Renal pelvis (tissue), 4 donors: ENCODE data around the gene METRNL. TPM values are rescaled to one million over a fixed set of nuclear protein-coding genes. Genes with fewer than 3 reads are reported as not detected.
"Not testable (repeated sequence)": the region's sequence is repeated elsewhere in the genome, so short reads cannot be mapped to it uniquely, and the experiment has no call there.

Experiments
- DNase-seq: peaks from one replicate; pipeline ENCODE4 v3.0.0-alpha.2; 2013
- polyA plus RNA-seq, 3 donors: library from polyadenylated mRNA; unstranded; fragments of 120-200 nt; gene quantifications; one replicate each; pipeline ENCODE4 v1.2.1, GENCODE V29; 2013; ENCODE audit not compliant: insufficient read length in 3 of 3

The METRNL gene
- polyA plus RNA-seq, 3 donors: 63.9 to 69.5 (median 69.4) TPM

- DNase-seq: no peak
Observed at GRCh38 chr17:83064021-83064731, 15.2 kb upstream of the METRNL start.

GRCh38 chr17:83064732-83065659, 14.4 kb upstream of the METRNL start:
- no peak for DNase-seq

- DNase-seq: no peak
Observed at GRCh38 chr17:83065660-83066542, 13.5 kb upstream of the METRNL start.

- DNase-seq: not testable (repeated sequence)
Observed at GRCh38 chr17:83066543-83066890, 12.9 kb upstream of the METRNL start.

- DNase-seq: no peak
Observed at GRCh38 chr17:83067071-83067717, 12.2 kb upstream of the METRNL start.

- DNase-seq: no peak
Observed at GRCh38 chr17:83067718-83068261, 11.6 kb upstream of the METRNL start.

- DNase-seq: no peak
Observed at GRCh38 chr17:83068641-83069570, 10.5 kb upstream of the METRNL start.

GRCh38 chr17:83069571-83069906, 9.9 kb upstream of the METRNL start:
- no peak for DNase-seq

GRCh38 chr17:83069931-83070742, 9.3 kb upstream of the METRNL start:
- no peak for DNase-seq

GRCh38 chr17:83070800-83071341, 8.5 kb upstream of the METRNL start:
- no peak for DNase-seq

GRCh38 chr17:83071365-83071764, 8.0 kb upstream of the METRNL start:
- no peak for DNase-seq

GRCh38 chr17:83071966-83072562, 7.3 kb upstream of the METRNL start:
- no peak for DNase-seq

GRCh38 chr17:83072600-83073358, 6.6 kb upstream of the METRNL start:
- DNase-seq: no peak

- DNase-seq: no peak
Observed at GRCh38 chr17:83073389-83074063, 5.9 kb upstream of the METRNL start.

GRCh38 chr17:83074486-83075223, 4.8 kb upstream of the METRNL start:
- DNase-seq: no peak

GRCh38 chr17:83075270-83075880, 4.0 kb upstream of the METRNL start:
- no peak for DNase-seq
